Heart left ventricle (tissue), 13 donors: ENCODE results near the gene SAMD4B.

Source experiments
- POLR2A ChIP-seq, 2 donors: fragments of 450-650 bp; IDR thresholded peaks; one replicate each; pipeline ENCODE4 v1.6.1; 2017; ENCODE audit warnings: antibody characterized with exemption in 2 of 2, mild to moderate bottlenecking in 2 of 2, moderate library complexity in 2 of 2
- TF ChIP-seq, protein P1 (sequence below), 12 donors: fragments of 200-600 bp; sonication (generic) in 4 of 12; IDR thresholded peaks; one replicate each; pipeline versions ENCODE4 v1.5.0 to v1.8.0; 2018 to 2022; ENCODE audit warnings: antibody characterized with exemption in 12 of 12, mild to moderate bottlenecking in 5 of 12
- donor health status: ischemic (EF 13 %, LVEDD 7.1; RV severe dilation, severe dysfunction).
- donor health status: DM: no; HTN: yes; CAD: no.
- donor health status: DM: no; HTN: no; CAD: no.
- donor health status: ischemic (EF 25% LVEDD 6.9; RV normal size, moderate dysfunction).
- donor health status: ischemic (EF 25% LVEDD 5.7; RV mildly dilated, moderate dysfunction).
- donor health status: ischemic (EF 35%, LVEDD 5.7; RV mildly dilated, moderate dysfunction).
- donor health status: nonischemic (EF 11% LVEDD 7.7; RV severe dilation, severe dysfunction).
- donor health status: DM: yes; HTN: yes; CAD: no.
- donor health status: PGD.
- donor health status: ischemic (EF 29% LVEDD 5.4; RV normal size, mild dysfunction).
- donor health status: nonischemic (EF 23%, LVEDD 6.1; RV moderate dilation, normal function).

DNA sequence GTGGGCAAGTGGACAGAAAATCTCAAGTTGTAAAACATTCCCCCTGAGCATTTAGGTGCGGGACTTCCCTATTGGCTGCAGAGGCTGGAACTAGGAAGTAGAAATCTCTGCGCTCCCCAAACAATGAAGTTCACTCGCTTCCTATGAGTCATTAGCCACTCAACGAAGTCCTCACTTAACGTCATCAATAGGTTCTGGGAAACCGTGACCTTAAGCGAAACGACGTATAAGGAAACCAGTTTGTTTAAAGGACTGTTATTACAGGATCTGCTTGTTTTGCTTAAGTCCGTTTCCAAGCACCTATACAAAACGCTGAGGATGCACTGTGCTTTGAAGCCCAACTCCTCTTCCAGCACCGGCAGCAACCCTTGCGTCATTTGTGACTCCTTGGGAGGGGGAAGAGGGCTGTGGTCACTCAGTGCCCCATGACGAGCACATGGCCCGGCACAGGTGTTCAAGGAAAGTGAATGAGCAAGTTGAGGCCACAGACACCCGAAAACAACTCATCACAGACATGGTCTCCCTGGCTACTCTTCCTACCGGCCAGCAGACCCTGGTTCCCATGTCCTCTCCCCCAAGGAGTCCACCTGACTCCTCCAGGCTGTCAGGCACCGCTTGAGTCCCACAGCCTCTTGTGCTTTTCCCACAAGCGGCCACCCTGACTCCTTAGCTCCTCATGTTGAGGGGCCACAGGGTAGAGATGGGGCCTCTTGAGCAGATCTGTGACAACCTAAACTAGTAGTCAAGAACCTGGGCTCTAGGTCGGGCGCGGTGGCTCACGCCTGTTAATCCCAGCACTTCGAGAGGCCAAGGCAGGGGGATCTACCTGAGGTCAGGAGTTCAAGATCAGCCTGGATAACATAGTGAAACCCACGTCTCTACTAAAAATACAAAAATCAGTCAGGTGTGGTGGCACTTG, 88.7 kb downstream of the SAMD4B start:
- TF ChIP-seq, protein P1, sequence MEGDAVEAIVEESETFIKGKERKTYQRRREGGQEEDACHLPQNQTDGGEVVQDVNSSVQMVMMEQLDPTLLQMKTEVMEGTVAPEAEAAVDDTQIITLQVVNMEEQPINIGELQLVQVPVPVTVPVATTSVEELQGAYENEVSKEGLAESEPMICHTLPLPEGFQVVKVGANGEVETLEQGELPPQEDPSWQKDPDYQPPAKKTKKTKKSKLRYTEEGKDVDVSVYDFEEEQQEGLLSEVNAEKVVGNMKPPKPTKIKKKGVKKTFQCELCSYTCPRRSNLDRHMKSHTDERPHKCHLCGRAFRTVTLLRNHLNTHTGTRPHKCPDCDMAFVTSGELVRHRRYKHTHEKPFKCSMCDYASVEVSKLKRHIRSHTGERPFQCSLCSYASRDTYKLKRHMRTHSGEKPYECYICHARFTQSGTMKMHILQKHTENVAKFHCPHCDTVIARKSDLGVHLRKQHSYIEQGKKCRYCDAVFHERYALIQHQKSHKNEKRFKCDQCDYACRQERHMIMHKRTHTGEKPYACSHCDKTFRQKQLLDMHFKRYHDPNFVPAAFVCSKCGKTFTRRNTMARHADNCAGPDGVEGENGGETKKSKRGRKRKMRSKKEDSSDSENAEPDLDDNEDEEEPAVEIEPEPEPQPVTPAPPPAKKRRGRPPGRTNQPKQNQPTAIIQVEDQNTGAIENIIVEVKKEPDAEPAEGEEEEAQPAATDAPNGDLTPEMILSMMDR (IDR thresholded peaks at IDR 0.05), result no peak
- TF ChIP-seq POLR2A (IDR thresholded peaks at IDR 0.05), result no peak
